NCI-H1694 treated with DMSO at 0.1 percent for 48 hours (cell line): ENCODE data around the gene MED9.
A peak's percentile ranks its signal among the peaks of the same experiment; 100 is the strongest.
"Not testable (repeated sequence)": the region's sequence is repeated elsewhere in the genome, so short reads cannot be mapped to it uniquely, and the experiment has no call there.

Source experiments
- DNase-seq: peaks from one replicate; lab custom pipeline; 2025; lab: John Stamatoyannopoulos, UW

MED9 gene

GRCh38 chr17:17455173-17455572 is 21.6 kb upstream of the MED9 start:
- DNase-seq: no peak

- DNase-seq: no peak
Measured at GRCh38 chr17:17456251-17456650, 20.5 kb upstream of the MED9 start.

- DNase-seq: no peak
Measured at GRCh38 chr17:17457680-17458079, 19.1 kb upstream of the MED9 start.

GRCh38 chr17:17460038-17460437 is 16.8 kb upstream of the MED9 start:
- DNase-seq: no peak

GRCh38 chr17:17462048-17462824 is 14.6 kb upstream of the MED9 start:
- DNase-seq: no peak

GRCh38 chr17:17463821-17464220 is 13.0 kb upstream of the MED9 start:
- DNase-seq: no peak

- not testable (repeated sequence) for DNase-seq
Measured at GRCh38 chr17:17465878-17466277, 10.9 kb upstream of the MED9 start.

GRCh38 chr17:17466511-17466910 is 10.3 kb upstream of the MED9 start:
- no peak for DNase-seq

- peak; percentile 81 for DNase-seq
Measured at GRCh38 chr17:17467016-17467415, 9.8 kb upstream of the MED9 start.

- DNase-seq: no peak
Measured at GRCh38 chr17:17467720-17468119, 9.1 kb upstream of the MED9 start.

GRCh38 chr17:17468217-17469010 is 8.4 kb upstream of the MED9 start:
- DNase-seq: no peak

GRCh38 chr17:17469358-17469757 is 7.4 kb upstream of the MED9 start:
- no peak for DNase-seq

GRCh38 chr17:17469996-17470395 is 6.8 kb upstream of the MED9 start:
- DNase-seq: no peak

- DNase-seq: no peak
Measured at GRCh38 chr17:17472333-17472920, 4.4 kb upstream of the MED9 start.

- no peak for DNase-seq
Measured at GRCh38 chr17:17474341-17474740, 2.5 kb upstream of the MED9 start.

GRCh38 chr17:17479209-17479608 is 2.4 kb downstream of the MED9 start:
- DNase-seq: no peak

- no peak for DNase-seq
Measured at GRCh38 chr17:17480593-17481148, 3.9 kb downstream of the MED9 start.

GRCh38 chr17:17481860-17482259 is 5.1 kb downstream of the MED9 start:
- no peak for DNase-seq

GRCh38 chr17:17484451-17484899 is 7.7 kb downstream of the MED9 start:
- no peak for DNase-seq

- no peak for DNase-seq
Measured at GRCh38 chr17:17485420-17485819, 8.6 kb downstream of the MED9 start.

GRCh38 chr17:17486416-17486815 is 9.6 kb downstream of the MED9 start:
- DNase-seq: not testable (repeated sequence)

- DNase-seq: no peak
Measured at GRCh38 chr17:17487998-17488397, 11.2 kb downstream of the MED9 start.
